Left cardiac atrium (tissue), 4 donors: ENCODE data around the gene PPP1R7. TPM values are rescaled to one million over a fixed set of nuclear protein-coding genes. Genes with fewer than 3 reads are reported as not detected.

Source experiments
- ATAC-seq, 2 donors: fragments of 200-7000 bp; cut with Tn5 transposase; one replicate each; pipeline ENCODE4 v1.9.1; 2020; ENCODE audit warnings: mild to moderate bottlenecking in 2 of 2, moderate library complexity in 2 of 2
- DNase-seq: peaks from one replicate; pipeline ENCODE4 v3.0.0-alpha.2; 2020
- intact Hi-C, 2 donors: fragments of 100-400 bp; cut with DNase I; formaldehyde crosslinking; loops; one replicate each; pipeline versions ENCODE4 v1.14.1 to v1.15.1; 2022 to 2023
- total RNA-seq, 2 donors: library from RNA; stranded (reverse); fragmentation: NEBNext Ultra II Directional; extraction: Animal tissue kit (Norgen Biotek cat#: 25700); gene quantifications; one replicate each; pipeline ENCODE4 v1.2.1, GENCODE V29; 2021
- donor health status: DM: no; HTN: yes; CAD: no.
- donor health status: DM: no; HTN: yes; CAD: no; lungs with severe emphysema.
- donor health status: DM: yes; HTN: yes; CAD: no.
- donor health status: Dilated cardiomyopathy.

PPP1R7 gene
- total RNA-seq, 2 donors from 2014 or later: 61.9 to 68.4 TPM

DNA sequence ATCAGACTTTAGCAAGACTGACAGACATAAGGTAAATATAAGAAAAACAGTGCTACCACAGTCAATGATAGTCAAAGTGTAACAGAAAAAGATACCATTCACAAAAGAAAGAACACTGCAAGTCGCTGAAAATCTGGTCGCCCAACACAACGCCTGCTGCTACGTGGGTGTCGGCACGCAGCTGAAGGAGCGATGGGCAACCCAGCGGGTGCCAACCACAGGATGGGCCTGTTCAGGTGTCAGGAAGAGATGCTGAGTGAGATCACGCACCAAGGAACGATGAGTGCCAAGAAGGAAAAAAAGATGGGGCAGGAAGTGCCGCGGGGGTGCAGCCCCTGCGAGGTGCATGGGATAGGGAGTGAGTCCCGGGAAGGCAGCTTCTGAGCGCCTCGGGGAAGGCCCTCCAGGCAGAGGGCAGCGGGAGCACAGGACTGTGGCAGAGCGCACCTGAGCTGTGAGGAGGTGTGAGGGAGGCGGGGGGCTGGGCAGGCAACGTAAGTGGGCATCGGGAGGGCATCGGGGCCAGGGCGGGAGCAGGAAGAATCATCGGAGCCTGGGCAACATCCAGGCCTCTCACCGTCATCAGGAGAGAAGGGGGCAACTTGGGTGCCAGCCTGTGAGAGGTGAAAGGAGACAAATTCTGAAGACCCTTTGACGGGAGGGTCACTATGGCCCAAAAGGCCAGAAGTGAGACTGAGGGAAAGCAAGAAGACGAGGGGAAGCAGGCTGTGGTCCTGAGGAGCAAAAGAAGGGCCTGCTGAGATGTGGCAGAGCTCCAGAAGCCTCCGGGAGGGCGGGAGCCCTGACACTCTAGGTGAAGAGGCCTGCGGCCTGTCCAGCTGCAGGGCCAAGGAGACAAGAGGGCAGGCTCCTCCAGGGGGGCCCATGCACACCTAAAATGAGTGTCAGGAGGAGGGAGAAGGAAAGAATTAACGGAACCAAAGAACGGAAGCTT is 33.4 kb upstream of the PPP1R7 start:
- DNase-seq: no peak
- intact Hi-C loops: no loop called here

DNA sequence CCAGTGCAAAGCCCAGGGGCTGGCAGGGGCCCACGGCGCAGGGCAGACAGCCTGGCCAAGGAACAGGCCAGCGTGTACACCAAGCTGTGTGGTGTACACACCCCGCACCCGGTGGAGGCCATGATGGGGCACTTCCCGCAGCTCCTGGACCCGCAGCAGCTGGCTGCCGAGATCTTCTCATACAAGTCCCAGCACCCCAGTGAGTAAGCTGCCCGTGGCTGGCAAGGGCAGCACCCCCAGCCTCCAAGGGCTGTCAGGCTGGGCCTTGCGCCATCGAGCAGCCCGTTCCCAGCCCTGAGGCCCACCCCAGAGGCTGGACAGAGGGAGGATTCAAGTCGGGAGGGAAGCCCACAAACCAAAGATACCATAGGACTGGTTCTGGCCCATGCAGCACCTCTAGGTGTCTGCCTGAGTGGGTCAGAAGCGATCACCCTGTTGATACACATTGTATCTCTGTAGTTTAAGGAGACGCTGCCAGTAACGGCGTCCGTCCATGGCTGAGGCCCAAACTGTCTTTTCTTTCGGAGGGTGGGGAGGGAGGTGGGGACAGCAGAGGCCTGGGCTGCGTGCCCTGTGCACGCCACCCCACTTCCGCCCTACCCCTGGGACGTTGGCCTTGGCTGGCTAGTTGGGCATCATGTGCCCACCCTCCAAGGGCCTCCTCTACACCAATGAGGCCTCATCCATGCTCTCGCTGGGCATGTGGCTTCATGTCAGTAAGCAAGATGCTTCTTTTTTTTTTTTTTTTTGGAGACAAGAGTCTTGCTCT is 31.3 kb upstream of the PPP1R7 start:
- ATAC-seq (no peak), DNase-seq (no peak)
- intact Hi-C loops: no loop called here

More for the DNA sequence above, 33.4 kb upstream of the PPP1R7 start:
- ATAC-seq: no peak

DNA sequence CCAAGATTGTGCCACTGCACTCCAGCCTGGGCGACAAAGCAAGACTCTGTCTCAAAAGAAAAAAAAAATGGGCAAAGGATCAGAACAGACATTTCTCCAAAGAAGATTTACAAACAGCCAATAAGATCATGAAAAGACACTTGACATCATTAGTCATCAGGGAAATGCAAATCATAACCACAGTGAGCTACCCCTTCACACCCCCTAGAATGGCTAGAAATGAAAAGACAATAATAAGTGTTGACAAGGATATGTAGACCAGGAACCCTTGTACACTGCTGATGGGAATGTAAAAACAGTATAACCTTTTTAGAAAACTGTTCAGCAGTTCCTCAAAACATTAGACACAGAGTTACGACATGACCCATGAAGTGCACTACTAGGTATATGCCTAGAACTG is 29.8 kb upstream of the PPP1R7 start:
- ATAC-seq: no peak
- intact Hi-C loops: no loop called here
- no peak for DNase-seq

DNA sequence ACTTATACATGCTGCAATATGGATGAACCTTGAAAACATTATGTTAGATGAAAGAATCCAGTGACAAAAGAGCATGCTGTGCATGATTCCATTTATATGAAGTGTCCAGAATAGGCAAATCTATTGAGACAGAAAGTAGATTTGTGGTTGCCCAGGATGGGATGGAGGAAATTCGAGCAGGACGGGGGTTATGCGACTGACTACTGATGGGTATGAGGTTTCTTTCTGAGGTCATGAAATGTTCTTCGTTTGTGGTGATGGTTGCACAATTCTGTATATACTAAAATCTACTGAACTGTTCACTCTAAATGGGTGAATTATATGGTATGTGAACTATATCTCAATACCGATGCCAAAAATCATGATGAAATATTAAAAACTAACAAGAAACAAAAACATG is 29.3 kb upstream of the PPP1R7 start:
- ATAC-seq (no peak), DNase-seq (no peak)
- intact Hi-C loops: no loop called here

DNA sequence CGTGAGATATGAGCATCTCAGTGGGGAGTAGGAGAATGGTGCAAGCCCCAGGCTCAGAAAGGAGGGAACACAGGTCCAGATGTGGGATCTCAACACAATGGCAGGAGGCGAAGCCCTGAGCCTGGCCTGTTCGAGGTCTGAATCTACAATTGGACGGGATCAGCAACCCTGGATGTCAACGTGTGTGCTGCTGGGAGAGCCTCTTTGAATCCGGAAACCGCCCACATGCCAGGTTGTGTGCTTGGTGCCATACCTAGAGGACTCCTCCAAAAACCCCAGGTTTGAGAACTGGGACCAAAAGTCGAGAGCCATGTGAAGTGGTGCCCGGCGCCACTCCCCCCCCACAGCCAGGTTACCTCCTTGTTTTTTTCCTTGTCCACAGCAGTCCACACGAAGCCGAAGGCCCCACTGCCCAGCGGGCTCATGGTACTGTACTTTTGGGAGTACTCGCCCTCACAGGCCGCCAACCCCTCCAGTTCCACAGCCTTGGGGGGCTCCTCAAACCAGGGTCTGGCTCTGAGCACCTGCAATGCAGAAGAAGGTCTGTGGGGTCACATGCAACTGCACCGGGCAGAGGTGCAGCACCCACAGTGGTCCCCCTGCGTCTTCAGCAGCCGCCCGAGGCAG is 27.8 kb upstream of the PPP1R7 start:
- intact Hi-C loops: no loop called here
- ATAC-seq: no peak
- DNase-seq: no peak

DNA sequence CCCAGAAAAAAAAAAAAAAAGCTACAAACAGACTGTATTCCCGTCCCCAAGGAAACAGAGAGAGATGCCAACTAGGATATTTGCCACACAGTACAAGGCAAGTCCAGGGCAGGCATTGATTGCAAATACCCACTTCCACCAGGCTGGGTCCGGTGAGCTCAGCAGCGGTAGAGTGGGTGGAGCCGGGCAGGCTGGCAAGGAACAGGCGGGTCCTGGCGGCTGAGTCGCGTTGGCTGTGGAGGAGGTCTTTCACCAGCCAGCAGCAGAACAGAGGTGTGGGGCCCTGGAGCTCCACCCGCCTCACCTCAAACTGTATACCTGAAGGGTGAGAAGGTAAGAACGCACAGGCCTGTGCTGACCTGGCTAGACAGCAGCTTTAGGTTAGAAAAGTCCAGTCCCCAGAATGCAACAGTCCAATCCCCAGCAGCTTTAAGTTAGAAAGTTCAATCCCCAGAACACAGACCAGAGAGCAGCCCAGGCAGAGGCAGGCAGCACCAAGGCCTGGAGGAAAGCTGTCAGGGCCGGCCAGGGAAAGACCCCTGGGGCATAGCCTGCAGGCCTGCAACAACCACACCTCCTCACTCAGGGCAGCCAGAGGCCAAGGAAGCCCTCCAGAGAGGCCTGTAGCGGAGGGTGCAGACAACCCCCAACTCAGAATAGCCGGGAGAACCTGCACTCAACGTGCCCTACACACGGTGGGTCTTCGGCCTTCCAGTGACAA is 26.3 kb upstream of the PPP1R7 start:
- intact Hi-C loops: no loop called here
- DNase-seq (no peak), ATAC-seq (peak in 1 of 2 donors; percentile 91)

DNA sequence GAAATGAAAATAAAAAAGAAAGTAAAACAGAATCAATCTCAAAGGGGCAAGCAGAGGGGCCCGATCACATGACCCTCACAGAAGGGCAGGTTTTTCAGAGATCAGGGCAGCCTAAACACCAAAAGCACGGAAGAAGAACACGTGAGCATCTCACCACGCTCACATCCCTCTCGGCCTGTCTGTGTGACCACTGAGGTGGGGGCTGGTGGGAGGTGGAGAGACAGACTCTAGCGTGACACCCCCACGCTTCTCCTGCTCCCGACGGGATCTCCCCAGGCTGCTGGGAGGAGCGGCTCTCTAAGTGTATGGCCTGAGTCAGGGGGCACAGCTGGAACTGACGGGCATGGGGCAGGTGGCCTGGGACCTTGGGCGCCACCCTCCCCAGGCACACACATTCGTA is 24.6 kb upstream of the PPP1R7 start:
- intact Hi-C loops: no loop called here
- ATAC-seq (no peak), DNase-seq (no peak)

DNA sequence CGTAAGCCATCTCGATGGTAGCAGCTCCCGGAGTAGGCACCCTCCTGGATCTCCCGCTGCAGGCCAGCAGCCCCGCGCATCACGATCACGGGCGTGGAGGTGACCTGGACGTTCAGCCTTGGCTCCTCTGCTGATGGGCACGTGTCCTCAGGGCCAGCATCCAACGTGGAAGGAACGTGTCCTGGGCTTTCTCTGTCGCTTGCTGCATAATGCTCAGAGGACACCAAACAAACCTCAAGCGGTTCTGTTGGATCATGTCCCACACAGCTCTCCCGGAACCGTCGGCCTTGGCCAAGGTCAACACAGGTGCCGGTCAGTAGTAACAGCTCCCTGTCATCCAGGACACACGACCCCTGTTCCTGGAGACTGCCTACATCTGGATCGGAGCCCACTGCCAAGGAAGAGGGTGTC is 24.1 kb upstream of the PPP1R7 start:
- DNase-seq (no peak), ATAC-seq (no peak)
- intact Hi-C loops: no loop called here

DNA sequence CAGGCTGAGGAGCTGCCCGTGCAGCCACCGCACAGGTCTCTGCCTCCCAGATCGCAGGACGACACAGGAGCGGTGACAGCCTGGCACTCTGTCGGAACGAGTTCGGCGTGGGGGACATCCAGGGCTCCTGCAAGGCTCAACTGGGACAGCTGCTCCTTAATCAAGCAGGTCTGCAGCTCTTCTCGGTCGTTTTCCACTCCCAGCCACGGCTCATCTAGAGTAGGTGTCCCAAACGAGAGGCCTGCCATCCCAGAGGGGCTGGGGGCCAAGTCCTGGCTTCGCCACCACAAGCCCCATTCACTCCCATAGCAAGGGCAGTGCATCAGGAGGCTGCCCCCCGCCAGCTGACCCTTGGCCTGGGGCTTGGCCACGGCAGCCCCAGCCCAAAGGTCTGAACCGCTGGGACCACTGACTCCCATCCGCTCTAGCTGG is 23.5 kb upstream of the PPP1R7 start:
- DNase-seq (no peak), ATAC-seq (no peak)

DNA sequence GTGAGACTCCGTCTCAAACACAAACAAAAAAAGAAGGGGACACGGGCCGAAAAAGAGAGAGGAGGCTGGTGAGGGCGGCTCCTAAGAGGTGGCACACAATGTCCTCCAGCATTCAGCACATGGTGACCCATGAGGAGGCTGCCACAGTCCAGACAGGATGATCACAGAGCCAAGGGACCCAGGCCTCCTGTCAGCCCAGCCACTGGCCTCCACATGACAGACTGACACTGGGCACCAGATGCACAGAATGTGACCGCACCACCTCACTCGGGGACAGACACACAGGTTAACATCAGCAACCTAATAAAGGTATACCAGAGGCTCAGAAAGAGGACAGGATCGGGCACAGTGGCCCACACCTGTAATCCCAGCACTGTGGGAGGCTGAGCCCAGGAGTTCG is 22.0 kb upstream of the PPP1R7 start:
- ATAC-seq: no peak
- no peak for DNase-seq
- intact Hi-C loops: no loop called here

More for the DNA sequence above, 23.5 kb upstream of the PPP1R7 start:
- intact Hi-C loops: no loop called here

DNA sequence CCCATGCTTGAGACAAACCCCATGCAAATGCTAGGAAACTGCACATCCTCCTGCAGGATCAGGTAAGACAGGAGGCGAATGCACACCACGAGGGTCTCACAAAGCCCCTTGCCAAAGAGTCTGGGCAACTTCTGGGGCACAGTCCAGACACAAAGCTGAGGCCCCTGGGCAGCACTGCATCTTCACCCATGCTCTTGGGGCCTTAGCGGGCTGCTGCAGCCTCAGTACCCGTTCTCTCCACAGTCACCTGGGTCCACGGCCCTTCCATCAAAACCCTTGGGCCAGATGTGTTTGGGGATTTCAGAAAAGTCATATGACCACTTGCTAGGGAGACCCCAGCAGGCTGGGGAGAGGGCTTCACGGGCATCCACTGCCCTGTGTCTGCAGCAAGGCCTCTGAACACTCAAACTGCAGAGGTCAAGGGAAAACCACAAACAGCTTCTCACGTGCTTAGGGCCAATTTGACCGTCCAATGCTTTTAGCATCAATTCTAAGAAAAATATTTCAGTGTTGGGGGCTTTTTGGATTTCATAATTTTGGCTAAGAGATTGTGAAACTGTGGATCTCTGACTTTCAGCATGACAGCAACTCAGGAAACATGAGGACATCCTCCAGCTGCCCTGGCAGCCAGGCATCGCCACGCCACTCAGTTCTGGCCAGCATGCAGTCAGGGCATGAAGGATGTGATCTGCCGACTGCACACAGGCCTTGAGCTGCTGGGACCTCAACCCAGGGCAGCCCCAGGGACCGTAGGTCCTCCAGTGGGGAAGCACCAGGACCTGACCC is 21.0 kb upstream of the PPP1R7 start:
- DNase-seq (no peak), ATAC-seq (no peak)
- intact Hi-C loops: no loop called here

DNA sequence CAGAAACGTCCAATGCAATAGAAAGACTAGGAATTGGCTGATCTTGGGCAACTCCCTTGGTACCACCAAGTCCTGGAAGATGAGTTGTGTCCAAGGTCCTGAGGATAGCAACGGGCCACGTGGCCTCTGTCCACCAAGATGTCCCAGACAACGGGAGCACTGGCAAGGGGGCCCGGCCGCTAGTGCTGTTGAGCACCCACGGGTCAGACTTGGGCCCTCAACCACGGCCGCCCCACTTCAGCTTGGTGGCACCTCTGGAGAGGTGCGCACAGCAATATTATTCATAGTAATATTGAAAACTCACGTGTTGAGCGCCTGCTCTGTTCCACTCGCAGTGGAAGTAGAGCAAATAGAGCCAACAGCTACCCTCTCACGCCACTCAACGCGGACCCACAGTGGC is 20.0 kb upstream of the PPP1R7 start:
- DNase-seq (no peak), ATAC-seq (no peak)

DNA sequence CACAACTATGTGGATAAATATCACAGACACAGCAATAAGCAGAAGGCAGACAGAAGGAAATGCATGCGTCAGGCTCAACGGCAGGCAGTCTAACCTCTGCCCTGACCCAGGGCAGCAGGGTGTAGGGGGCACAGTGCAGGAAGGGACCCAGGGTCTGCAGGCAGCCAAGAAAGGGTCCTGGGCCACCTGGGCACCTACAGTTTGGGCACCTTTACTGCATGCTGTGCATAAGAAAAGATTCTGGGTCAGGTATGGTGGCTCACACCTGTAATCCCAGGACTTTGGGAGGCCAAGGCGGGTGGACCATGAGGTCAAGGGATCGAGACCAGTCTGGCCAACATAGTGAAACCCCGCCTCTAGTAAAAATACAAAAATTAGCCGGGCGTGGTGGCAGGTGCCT is 18.7 kb upstream of the PPP1R7 start:
- DNase-seq (no peak), ATAC-seq (no peak)
- intact Hi-C loops: no loop called here

More for the DNA sequence above, 20.0 kb upstream of the PPP1R7 start:
- intact Hi-C loops: no loop called here

DNA sequence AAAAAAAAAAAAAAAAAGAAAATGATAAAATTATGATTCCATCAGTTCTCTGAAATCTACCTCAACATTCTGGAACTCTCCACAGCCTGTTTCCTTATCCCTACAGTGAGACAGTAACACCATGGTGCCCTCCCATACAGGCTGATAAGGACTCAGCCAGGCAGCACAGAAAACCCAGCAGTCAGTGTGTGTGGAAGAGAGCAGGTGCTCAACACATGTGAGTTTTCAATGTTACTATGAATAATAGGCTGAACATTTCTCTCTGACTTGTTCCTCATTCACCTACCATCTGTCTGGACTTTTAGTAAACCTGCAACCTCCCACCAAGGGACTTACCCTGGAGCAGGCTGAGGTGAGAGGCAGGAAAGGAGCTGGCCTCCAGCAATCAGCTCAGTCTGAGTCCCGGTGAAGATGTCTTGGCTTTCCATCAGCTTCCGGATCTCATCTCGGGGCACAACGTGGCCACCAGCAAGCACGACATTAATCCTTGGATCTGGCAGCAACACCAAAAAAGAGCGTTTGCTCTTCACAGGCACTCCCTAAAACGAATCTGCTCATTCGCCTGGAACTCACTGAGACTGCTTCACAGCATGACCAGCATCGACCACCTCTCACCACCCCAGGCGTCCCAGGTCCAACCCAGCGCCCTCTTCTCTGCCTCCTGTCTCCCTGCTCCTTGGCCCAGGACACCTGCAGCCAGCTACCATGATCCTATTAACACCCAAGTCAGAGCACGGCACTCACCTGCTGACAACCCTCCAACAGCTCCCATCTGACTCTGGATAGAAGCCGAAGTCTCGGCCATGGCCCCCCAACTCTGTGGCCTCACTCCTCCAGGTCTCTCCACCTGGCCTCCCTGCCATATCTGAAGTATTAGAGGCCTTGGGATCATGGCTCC is 17.5 kb upstream of the PPP1R7 start:
- DNase-seq (no peak), ATAC-seq (no peak)
- intact Hi-C loops: no loop called here

DNA sequence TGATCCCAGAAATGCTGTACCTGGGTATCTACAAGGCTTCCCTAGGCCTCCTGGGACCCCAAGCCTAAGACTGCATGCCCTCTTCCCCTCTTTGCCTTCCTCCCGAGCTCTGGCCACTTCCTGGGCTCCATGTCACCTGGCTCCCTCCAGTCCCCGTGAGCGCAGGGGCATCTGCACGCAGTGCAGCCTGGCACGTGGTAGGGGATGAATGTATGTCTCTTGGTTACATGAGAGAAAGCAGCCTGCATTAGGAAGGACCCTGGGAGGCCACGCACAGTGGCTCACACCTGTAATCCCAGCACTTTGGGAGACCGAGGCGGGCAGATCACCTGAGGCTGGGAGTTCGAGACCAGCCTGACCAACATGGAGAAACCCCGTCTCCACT is 16.8 kb upstream of the PPP1R7 start:
- intact Hi-C loops: no loop called here
- DNase-seq: no peak
- ATAC-seq: no peak

DNA sequence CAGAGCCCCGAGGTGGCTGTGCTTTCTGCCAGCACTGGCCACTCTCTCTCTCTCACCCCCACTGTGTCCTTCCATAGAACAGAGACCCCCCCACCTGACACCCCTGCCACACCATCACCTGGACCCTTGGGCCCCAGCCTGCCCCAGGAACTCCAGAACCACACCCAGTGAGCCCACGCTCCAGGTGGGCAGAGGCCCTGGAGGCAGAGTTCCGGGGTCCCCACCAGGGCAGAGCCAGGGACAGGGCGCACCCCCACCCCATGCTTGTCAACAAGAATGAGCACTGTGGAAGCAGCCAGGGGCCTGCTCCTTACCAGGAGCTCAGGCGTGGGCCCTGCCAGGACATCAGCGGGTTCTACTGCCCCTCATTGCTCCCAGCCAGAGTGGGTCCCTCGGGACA is 15.6 kb upstream of the PPP1R7 start:
- intact Hi-C loops: no loop called here
- ATAC-seq (no peak), DNase-seq (no peak)

DNA sequence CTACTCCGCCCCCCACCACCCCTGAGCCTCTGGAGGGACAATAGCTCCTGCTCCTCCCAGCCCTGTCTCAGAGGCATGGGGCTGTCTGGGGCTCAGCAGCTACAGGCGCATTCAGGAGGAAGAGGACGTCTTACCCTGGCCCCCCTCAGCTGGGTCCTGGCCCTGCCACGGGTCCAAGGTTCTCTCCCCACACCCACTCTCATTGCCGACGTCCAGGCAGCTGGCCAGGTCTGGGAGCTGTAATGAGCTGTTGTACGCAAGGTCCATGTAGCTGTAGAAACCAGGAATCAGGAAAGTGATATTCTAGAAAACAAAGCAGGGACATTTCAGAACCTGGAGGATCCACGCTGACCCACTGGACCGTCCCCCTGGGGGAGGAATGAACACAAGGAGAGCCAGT is 14.5 kb upstream of the PPP1R7 start:
- intact Hi-C loops: no loop called here
- no peak for DNase-seq

DNA sequence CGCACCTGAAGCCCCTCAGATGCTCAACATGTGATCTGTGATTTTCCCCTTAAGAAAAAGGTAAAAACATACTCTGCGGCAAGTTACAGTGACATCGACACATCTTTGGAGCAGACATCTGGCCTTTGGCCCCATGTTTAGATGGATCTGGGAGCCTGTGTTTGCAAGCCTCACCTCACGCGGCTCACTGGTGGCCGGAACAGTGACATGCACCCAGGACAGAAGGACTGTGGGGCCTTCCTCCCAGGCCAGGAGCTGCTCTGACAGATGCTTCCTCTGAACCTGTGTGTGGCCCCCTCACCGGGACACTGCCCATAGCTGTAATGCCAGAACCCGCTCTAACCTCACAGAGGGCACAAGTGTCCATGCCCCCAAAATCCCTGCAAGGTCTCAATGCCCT is 14.1 kb upstream of the PPP1R7 start:
- DNase-seq (no peak), ATAC-seq (no peak)
- intact Hi-C loops: no loop called here

More for the DNA sequence above, 14.5 kb upstream of the PPP1R7 start:
- no peak for ATAC-seq
